ENCODE measurements around the gene INTS1.

- TF ChIP-seq CTCF (IDR thresholded peaks at IDR 0.05 in 4 of 5, conservative IDR thresholded peaks at IDR 0.05 in 1 of 5) (no peak), POLR2A (IDR thresholded peaks at IDR 0.05) (no peak)
Observed at GRCh38 chr7:1461646-1462375, 42.4 kb downstream of the INTS1 start.

All from gastrocnemius medialis (tissue), 4 donors.